ENCODE results near the gene EDNRB.
A peak's percentile ranks its signal among the peaks of the same experiment; 100 is the strongest.
"Not testable (repeated sequence)": the region's sequence is repeated elsewhere in the genome, so short reads cannot be mapped to it uniquely, and the experiment has no call there.

Gene EDNRB

GRCh38 chr13:77918391-77919245 is at the start of gene EDNRB:
TSS of gene EDNRB (minus strand) at chr13:77918831. CDS start at chr13:77918573, 258 bp downstream.
- Histone ChIP-seq H3K4me1 (ENCODE audit: insufficient read depth, poor library complexity, severe bottlenecking) (no peaks in the 10 kb centered on the region), H3K27me3 (ENCODE audit: insufficient read depth, poor library complexity, severe bottlenecking) (peaks cover 50% of the 10 kb centered on the region), H3K9me3 (ENCODE audit: severe bottlenecking) (no peaks in the 10 kb centered on the region), H3K4me3 (ENCODE audit: severe bottlenecking) (no peak within 1 kb of the TSS), H3K36me3 (ENCODE audit: low read depth) (no peaks in the 10 kb centered on the region), H3K27ac (ENCODE audit: poor library complexity, severe bottlenecking) (no peak within 1 kb of the TSS)
- DNase-seq (ENCODE audit: low spot score) (peak; percentile 47), ATAC-seq (ENCODE audit: low read depth) (peak; percentile 55)
- TF ChIP-seq CTCF (IDR thresholded peaks at IDR 0.05; ENCODE audit: poor library complexity, severe bottlenecking): no peak

GRCh38 chr13:77966671-77967070 is 48.0 kb upstream of the EDNRB start:
- no peaks in the 10 kb centered on the region for H3K4me1 ChIP-seq (ENCODE audit: insufficient read depth, poor library complexity, severe bottlenecking)
- H3K27ac ChIP-seq (ENCODE audit: poor library complexity, severe bottlenecking): no peak overlapping the region
- ATAC-seq (ENCODE audit: low read depth): no peak
- H3K27me3 ChIP-seq (ENCODE audit: insufficient read depth, poor library complexity, severe bottlenecking): no peaks in the 10 kb centered on the region
- no peak overlapping the region for H3K4me3 ChIP-seq (ENCODE audit: severe bottlenecking)
- H3K9me3 ChIP-seq (ENCODE audit: severe bottlenecking): no peaks in the 10 kb centered on the region
- no peak for TF ChIP-seq CTCF (IDR thresholded peaks at IDR 0.05; ENCODE audit: poor library complexity, severe bottlenecking)
- DNase-seq (ENCODE audit: low spot score): no peak
- no peaks in the 10 kb centered on the region for H3K36me3 ChIP-seq (ENCODE audit: low read depth)

- TF ChIP-seq CTCF (IDR thresholded peaks at IDR 0.05; ENCODE audit: poor library complexity, severe bottlenecking): no peak
- Histone ChIP-seq H3K4me1 (ENCODE audit: insufficient read depth, poor library complexity, severe bottlenecking) (no peaks in the 10 kb centered on the region), H3K36me3 (ENCODE audit: low read depth) (no peaks in the 10 kb centered on the region), H3K9me3 (ENCODE audit: severe bottlenecking) (no peaks in the 10 kb centered on the region), H3K4me3 (ENCODE audit: severe bottlenecking) (no peak overlapping the region), H3K27ac (ENCODE audit: poor library complexity, severe bottlenecking) (no peak overlapping the region), H3K27me3 (ENCODE audit: insufficient read depth, poor library complexity, severe bottlenecking) (no peaks in the 10 kb centered on the region)
- ATAC-seq (ENCODE audit: low read depth): no peak
- no peak for DNase-seq (ENCODE audit: low spot score)
Observed at GRCh38 chr13:77952737-77953136, 34.1 kb upstream of the EDNRB start.

- no peak overlapping the region for H3K27ac ChIP-seq (ENCODE audit: poor library complexity, severe bottlenecking)
- H3K4me3 ChIP-seq (ENCODE audit: severe bottlenecking): no peak overlapping the region
- H3K9me3 ChIP-seq (ENCODE audit: severe bottlenecking): no peaks in the 10 kb centered on the region
- no peak for TF ChIP-seq CTCF (IDR thresholded peaks at IDR 0.05; ENCODE audit: poor library complexity, severe bottlenecking)
- no peak for DNase-seq (ENCODE audit: low spot score)
- no peaks in the 10 kb centered on the region for H3K36me3 ChIP-seq (ENCODE audit: low read depth)
- no peaks in the 10 kb centered on the region for H3K4me1 ChIP-seq (ENCODE audit: insufficient read depth, poor library complexity, severe bottlenecking)
- ATAC-seq (ENCODE audit: low read depth): no peak
- no peaks in the 10 kb centered on the region for H3K27me3 ChIP-seq (ENCODE audit: insufficient read depth, poor library complexity, severe bottlenecking)
Observed at GRCh38 chr13:77952276-77952675, 33.6 kb upstream of the EDNRB start.

GRCh38 chr13:77946522-77946921 is 27.9 kb upstream of the EDNRB start:
- DNase-seq (ENCODE audit: low spot score): no peak
- H3K36me3 ChIP-seq (ENCODE audit: low read depth): no peaks in the 10 kb centered on the region
- no peaks in the 10 kb centered on the region for H3K4me1 ChIP-seq (ENCODE audit: insufficient read depth, poor library complexity, severe bottlenecking)
- no peaks in the 10 kb centered on the region for H3K9me3 ChIP-seq (ENCODE audit: severe bottlenecking)
- no peaks in the 10 kb centered on the region for H3K27me3 ChIP-seq (ENCODE audit: insufficient read depth, poor library complexity, severe bottlenecking)
- H3K4me3 ChIP-seq (ENCODE audit: severe bottlenecking): no peak overlapping the region
- ATAC-seq (ENCODE audit: low read depth): no peak
- no peak overlapping the region for H3K27ac ChIP-seq (ENCODE audit: poor library complexity, severe bottlenecking)
- no peak for TF ChIP-seq CTCF (IDR thresholded peaks at IDR 0.05; ENCODE audit: poor library complexity, severe bottlenecking)

GRCh38 chr13:77935063-77935462 is 16.4 kb upstream of the EDNRB start:
- H3K27me3 ChIP-seq (ENCODE audit: insufficient read depth, poor library complexity, severe bottlenecking); ATAC-seq (ENCODE audit: low read depth); H3K36me3 ChIP-seq (ENCODE audit: low read depth); H3K9me3 ChIP-seq (ENCODE audit: severe bottlenecking); DNase-seq (ENCODE audit: low spot score); H3K27ac ChIP-seq (ENCODE audit: poor library complexity, severe bottlenecking); H3K4me3 ChIP-seq (ENCODE audit: severe bottlenecking); H3K4me1 ChIP-seq (ENCODE audit: insufficient read depth, poor library complexity, severe bottlenecking): not testable (repeated sequence)

All from RWPE2 (cell line).